Smooth muscle cell (in vitro differentiated cells): Measurements from ENCODE around the gene CD44. TPM values are rescaled to one million over a fixed set of nuclear protein-coding genes. Genes with fewer than 3 reads are reported as not detected.

Experiments
- DNase-seq: peaks from one replicate; lab custom pipeline; 2025; ENCODE audit not compliant: unreplicated experiment; lab: John Stamatoyannopoulos, UW
- H2AFZ ChIP-seq: fragments of 200-600 bp; sonication (generic); 2 replicates; pipeline ENCODE4 v1.6.0; 2016; ENCODE audit warnings: antibody characterized with exemption, low read depth, mild to moderate bottlenecking
- H3F3A ChIP-seq: fragments of 200-600 bp; sonication (generic); 2 replicates; pipeline ENCODE4 v1.6.0; 2017; ENCODE audit warnings: antibody characterized with exemption, low read depth
- H3K27ac ChIP-seq: fragments of 200-600 bp; sonication (generic); 2 replicates; pipeline ENCODE4 v1.5.1; 2016; ENCODE audit warnings: low read depth, mild to moderate bottlenecking
- H3K27me3 ChIP-seq: fragments of 200-600 bp; sonication (generic); 2 replicates; pipeline ENCODE4 v1.6.1; 2016; ENCODE audit warnings: low read depth, mild to moderate bottlenecking
- H3K36me3 ChIP-seq: fragments of 200-600 bp; sonication (generic); 2 replicates; pipeline ENCODE4 v1.5.1; 2016; ENCODE audit warnings: low read depth
- H3K4me1 ChIP-seq: fragments of 200-600 bp; sonication (generic); 2 replicates; pipeline ENCODE4 v1.5.1; 2016; ENCODE audit warnings: low read depth
- H3K4me2 ChIP-seq: fragments of 200-600 bp; sonication (generic); 2 replicates; pipeline ENCODE4 v1.6.0; 2016; ENCODE audit warnings: mild to moderate bottlenecking
- H3K4me3 ChIP-seq: fragments of 200-600 bp; sonication (generic); 2 replicates; pipeline ENCODE4 v1.5.1; 2016; ENCODE audit warnings: mild to moderate bottlenecking
- H3K79me2 ChIP-seq: fragments of 200-600 bp; sonication (generic); 2 replicates; pipeline ENCODE4 v1.6.0; 2016; ENCODE audit warnings: low read depth, mild to moderate bottlenecking
- H3K9ac ChIP-seq: fragments of 200-600 bp; sonication (generic); 2 replicates; pipeline ENCODE4 v1.6.0; 2016; ENCODE audit warnings: low read depth
- H3K9me3 ChIP-seq: fragments of 200-600 bp; sonication (generic); replicated peaks from 2 replicates; pipeline ENCODE4 v1.5.1; 2016; ENCODE audit warnings: low read depth
- H4K20me1 ChIP-seq: fragments of 200-600 bp; sonication (generic); 2 replicates; pipeline ENCODE4 v1.6.0; 2016; ENCODE audit warnings: low read depth
- CTCF ChIP-seq: fragments of 200-600 bp; sonication (generic); IDR thresholded peaks from 2 replicates; pipeline ENCODE4 v1.5.1; 2017; ENCODE audit warnings: borderline replicate concordance, mild to moderate bottlenecking, antibody characterized with exemption; ENCODE audit not compliant: insufficient read depth, poor library complexity, severe bottlenecking
- WGBS: methylation state at CpG from one replicate; pipeline ENCODE4 v1.1.7; 2016; ENCODE audit warnings: low lambda C conversion rate; 5-methylcytosine and 5-hydroxymethylcytosine counted together
- polyA plus RNA-seq: library from polyadenylated mRNA; unstranded; fragments of >200 nt; fragmentation: Nextera tagmentation; extraction: Ambion mirVana; gene quantifications from 2 replicates; pipeline ENCODE4 v1.2.1, GENCODE V29; 2016
- total RNA-seq: library from RNA; depleted of rRNA; stranded (reverse); fragments of >200 nt; gene quantifications from 2 replicates; pipeline ENCODE4 v1.2.3, GENCODE V29; 2014

Gene CD44
- total and polyA plus RNA-seq, 2 experiments from 2014 or later = 116 to 248 TPM

- no peak overlapping the region for H3K4me3 ChIP-seq
- no peaks in the 10 kb centered on the region for H3K4me1 ChIP-seq
- H3K36me3 ChIP-seq = no peaks in the 10 kb centered on the region
- no peak overlapping the region for H3K27ac ChIP-seq
- H2AFZ ChIP-seq = no peak overlapping the region
- H3F3A ChIP-seq = no peaks in the 10 kb centered on the region
- DNase-seq = no peak
- H3K79me2 ChIP-seq = no peaks in the 10 kb centered on the region
- H3K9ac ChIP-seq = no peak overlapping the region
- H4K20me1 ChIP-seq = no peaks in the 10 kb centered on the region
- no peaks in the 10 kb centered on the region for H3K27me3 ChIP-seq
- TF ChIP-seq CTCF = no peak
- H3K4me2 ChIP-seq = no peak overlapping the region
- no peaks in the 10 kb centered on the region for H3K9me3 ChIP-seq
These were observed 117.3 kb downstream of the CD44 start for GRCh38 chr11:35256296-35256695.

GRCh38 chr11:35257281-35257680 lies 118.3 kb downstream of the CD44 start:
- H4K20me1 ChIP-seq = no peaks in the 10 kb centered on the region
- no peaks in the 10 kb centered on the region for H3F3A ChIP-seq
- H3K27ac ChIP-seq = no peak overlapping the region
- no peaks in the 10 kb centered on the region for H3K9me3 ChIP-seq
- H2AFZ ChIP-seq = no peak overlapping the region
- no peak overlapping the region for H3K4me3 ChIP-seq
- no peak overlapping the region for H3K9ac ChIP-seq
- H3K79me2 ChIP-seq = no peaks in the 10 kb centered on the region
- no peak for DNase-seq
- TF ChIP-seq CTCF = no peak
- H3K4me1 ChIP-seq = no peaks in the 10 kb centered on the region
- 57% methylated on average over 2 of the region's 2 CpGs for WGBS
- no peaks in the 10 kb centered on the region for H3K36me3 ChIP-seq
- no peaks in the 10 kb centered on the region for H3K27me3 ChIP-seq
- no peak overlapping the region for H3K4me2 ChIP-seq

GRCh38 chr11:35259529-35259928 lies 120.6 kb downstream of the CD44 start:
- DNase-seq = no peak
- H3K4me1 ChIP-seq = no peaks in the 10 kb centered on the region
- no peak overlapping the region for H2AFZ ChIP-seq
- H3K4me2 ChIP-seq = no peak overlapping the region
- TF ChIP-seq CTCF = no peak
- H3K36me3 ChIP-seq = no peaks in the 10 kb centered on the region
- no peaks in the 10 kb centered on the region for H3K9me3 ChIP-seq
- H3K79me2 ChIP-seq = no peaks in the 10 kb centered on the region
- no peak overlapping the region for H3K9ac ChIP-seq
- no peak overlapping the region for H3K27ac ChIP-seq
- no peaks in the 10 kb centered on the region for H4K20me1 ChIP-seq
- 53% methylated on average over 2 of the region's 2 CpGs for WGBS
- no peak overlapping the region for H3K4me3 ChIP-seq
- H3K27me3 ChIP-seq = no peaks in the 10 kb centered on the region
- H3F3A ChIP-seq = no peaks in the 10 kb centered on the region

- DNase-seq = no peak
- Histone ChIP-seq H3K9ac (peak overlapping the region; percentile 81), H2AFZ (no peak overlapping the region), H3K9me3 (no peaks in the 10 kb centered on the region), H4K20me1 (no peaks in the 10 kb centered on the region), H3K27ac (peak overlapping the region; percentile 85), H3K27me3 (no peaks in the 10 kb centered on the region), H3K4me3 (no peak overlapping the region), H3K4me2 (peak overlapping the region; percentile 60), H3K79me2 (no peaks in the 10 kb centered on the region), H3K4me1 (no peaks in the 10 kb centered on the region), H3K36me3 (no peaks in the 10 kb centered on the region), H3F3A (no peaks in the 10 kb centered on the region)
- WGBS = 31% methylated on average over 10 of the region's 10 CpGs
- TF ChIP-seq CTCF = no peak
These were observed 121.5 kb downstream of the CD44 start for GRCh38 chr11:35260342-35260985.
